HepG2 (cell line): ENCODE results near the gene C11orf58. TPM values are rescaled to one million over a fixed set of nuclear protein-coding genes. Genes with fewer than 3 reads are reported as not detected.

ENCODE experiments used
- EHMT2 ChIP-seq: fragments of 200-600 bp; sonication (generic); IDR thresholded peaks from 2 replicates; pipeline ENCODE4 v1.7.0; 2017; ENCODE audit warnings: antibody characterized with exemption, low read depth, low read length, borderline replicate concordance
- MATR3 ChIP-seq: sonication (generic); formaldehyde crosslinking; IDR thresholded peaks from 2 replicates; pipeline ENCODE4 v1.4.0; 2020; ENCODE audit warnings: missing genetic modification reagents
- NFE2 ChIP-seq: sonication (generic); formaldehyde crosslinking; IDR thresholded peaks from 2 replicates; pipeline ENCODE4 v1.4.0; 2020; ENCODE audit warnings: missing genetic modification reagents
- NFIC ChIP-seq: IDR thresholded peaks from 2 replicates; pipeline ENCODE4 v1.6.1; 2012; ENCODE audit warnings: mild to moderate bottlenecking, low read length, inconsistent platforms
- PREB ChIP-seq: sonication (generic); formaldehyde crosslinking; IDR thresholded peaks from 2 replicates; pipeline ENCODE4 v1.4.0; 2020; ENCODE audit warnings: missing genetic modification reagents
- RXRA ChIP-seq: sonication (generic); formaldehyde crosslinking; IDR thresholded peaks from 2 replicates; pipeline ENCODE4 v1.5.1; 2020; ENCODE audit warnings: missing genetic modification reagents
- SIX1 ChIP-seq: sonication (generic); formaldehyde crosslinking; IDR thresholded peaks from 2 replicates; pipeline ENCODE4 v1.4.0; 2020; ENCODE audit warnings: missing genetic modification reagents, borderline replicate concordance
- SMAD9 ChIP-seq: sonication (generic); formaldehyde crosslinking; IDR thresholded peaks from 2 replicates; pipeline ENCODE4 v1.5.1; 2020; ENCODE audit warnings: mild to moderate bottlenecking, missing genetic modification reagents
- SNAPC2 ChIP-seq: sonication (generic); formaldehyde crosslinking; IDR thresholded peaks from 2 replicates; pipeline ENCODE4 v1.8.1; 2022; ENCODE audit warnings: mild to moderate bottlenecking, missing genetic modification reagents
- SRF ChIP-seq: IDR thresholded peaks from 2 replicates; pipeline ENCODE4 v1.6.1; 2011; ENCODE audit warnings: mild to moderate bottlenecking, low read depth, low read length, moderate library complexity
- ZBTB7B ChIP-seq: sonication (generic); formaldehyde crosslinking; IDR thresholded peaks from 2 replicates; pipeline ENCODE4 v1.4.0; 2020; ENCODE audit warnings: missing genetic modification reagents
- ZC3H13 ChIP-seq: sonication (generic); formaldehyde crosslinking; IDR thresholded peaks from 2 replicates; pipeline ENCODE4 v1.8.1; 2023; ENCODE audit warnings: mild to moderate bottlenecking, missing genetic modification reagents, moderate library complexity
- ZNF24 ChIP-seq: fragments of 450-650 bp; IDR thresholded peaks from 2 replicates; pipeline ENCODE4 v1.6.1; 2017; ENCODE audit warnings: antibody characterized with exemption, mild to moderate bottlenecking
- ZNF333 ChIP-seq: sonication (generic); formaldehyde crosslinking; IDR thresholded peaks from 2 replicates; pipeline ENCODE4 v1.4.0; 2020; ENCODE audit warnings: mild to moderate bottlenecking, missing genetic modification reagents, borderline replicate concordance
- ZNF614 ChIP-seq: IDR thresholded peaks from 2 replicates; pipeline ENCODE4 v1.6.1; 2018; ENCODE audit warnings: missing biosample characterization, missing genetic modification reagents, inconsistent platforms, borderline replicate concordance
- ZNF619 ChIP-seq: sonication (generic); formaldehyde crosslinking; IDR thresholded peaks from 2 replicates; pipeline ENCODE4 v1.4.0; 2020; ENCODE audit warnings: mild to moderate bottlenecking, missing genetic modification reagents
- ZNF639 ChIP-seq: conservative IDR thresholded peaks from 2 replicates; pipeline ENCODE4 v1.6.1; 2018; ENCODE audit warnings: missing genetic modification reagents
- ZNF720 ChIP-seq: sonication (generic); formaldehyde crosslinking; IDR thresholded peaks from 2 replicates; pipeline ENCODE4 v1.4.0; 2020; ENCODE audit warnings: missing genetic modification reagents
- ZNF850 ChIP-seq: sonication (generic); formaldehyde crosslinking; conservative IDR thresholded peaks from 2 replicates; pipeline ENCODE4 v1.9.0; 2021; ENCODE audit warnings: mild to moderate bottlenecking, missing genetic modification reagents
- ZSCAN30 ChIP-seq: sonication (generic); formaldehyde crosslinking; IDR thresholded peaks from 2 replicates; pipeline ENCODE4 v1.5.0; 2020; ENCODE audit warnings: mild to moderate bottlenecking, missing genetic modification reagents
- polyA plus RNA-seq, 8 experiments: library from polyadenylated mRNA; depleted of rRNA in 3 of 8; stranded (reverse) in 7 of 8; unstranded in 1 of 8; fragments of >200 nt; fragmentation: Illumina TruSeq in 4 of 8; extraction: Trizol in 4 of 8; gene quantifications; 2 replicates each; pipeline versions ENCODE4 v1.2.1 to v1.2.3, GENCODE V29; 2011 to 2016; ENCODE audit warnings: low read depth in 4 of 8, missing spikeins in 1 of 8, mixed read lengths in 1 of 8; ENCODE audit not compliant: insufficient read depth in 1 of 8
- total RNA-seq, 5 experiments: library from RNA; depleted of rRNA; stranded (reverse); fragments of >200 nt; fragmentation: Illumina TruSeq; extraction: Trizol; gene quantifications; 2 replicates each; pipeline ENCODE4 v1.2.3, GENCODE V29; 2016; ENCODE audit warnings: low read depth in 1 of 5
- TF ChIP-seq, protein P1 (sequence below): fragments of 450-650 bp; IDR thresholded peaks from 2 replicates; pipeline ENCODE4 v1.6.1; 2017; ENCODE audit warnings: mild to moderate bottlenecking
- TF ChIP-seq, protein P2 (sequence below): sonication (generic); formaldehyde crosslinking; IDR thresholded peaks from 2 replicates; pipeline ENCODE4 v1.9.0; 2022; ENCODE audit warnings: missing genetic modification reagents, mild to moderate bottlenecking, borderline replicate concordance
- TF ChIP-seq, protein P3 (sequence below): sonication (generic); formaldehyde crosslinking; IDR thresholded peaks from 2 replicates; pipeline ENCODE4 v1.5.1; 2020; ENCODE audit warnings: mild to moderate bottlenecking, missing genetic modification reagents

Gene C11orf58
- total and polyA plus RNA-seq, 2 of the 13 experiments (the other 11 are each of a cell fraction or from before 2014, with no cell fraction given): 83.8 to 167 TPM

GRCh38 chr11:16805938-16806337, 67.5 kb downstream of the C11orf58 start (continued):
- TF ChIP-seq, protein P1, sequence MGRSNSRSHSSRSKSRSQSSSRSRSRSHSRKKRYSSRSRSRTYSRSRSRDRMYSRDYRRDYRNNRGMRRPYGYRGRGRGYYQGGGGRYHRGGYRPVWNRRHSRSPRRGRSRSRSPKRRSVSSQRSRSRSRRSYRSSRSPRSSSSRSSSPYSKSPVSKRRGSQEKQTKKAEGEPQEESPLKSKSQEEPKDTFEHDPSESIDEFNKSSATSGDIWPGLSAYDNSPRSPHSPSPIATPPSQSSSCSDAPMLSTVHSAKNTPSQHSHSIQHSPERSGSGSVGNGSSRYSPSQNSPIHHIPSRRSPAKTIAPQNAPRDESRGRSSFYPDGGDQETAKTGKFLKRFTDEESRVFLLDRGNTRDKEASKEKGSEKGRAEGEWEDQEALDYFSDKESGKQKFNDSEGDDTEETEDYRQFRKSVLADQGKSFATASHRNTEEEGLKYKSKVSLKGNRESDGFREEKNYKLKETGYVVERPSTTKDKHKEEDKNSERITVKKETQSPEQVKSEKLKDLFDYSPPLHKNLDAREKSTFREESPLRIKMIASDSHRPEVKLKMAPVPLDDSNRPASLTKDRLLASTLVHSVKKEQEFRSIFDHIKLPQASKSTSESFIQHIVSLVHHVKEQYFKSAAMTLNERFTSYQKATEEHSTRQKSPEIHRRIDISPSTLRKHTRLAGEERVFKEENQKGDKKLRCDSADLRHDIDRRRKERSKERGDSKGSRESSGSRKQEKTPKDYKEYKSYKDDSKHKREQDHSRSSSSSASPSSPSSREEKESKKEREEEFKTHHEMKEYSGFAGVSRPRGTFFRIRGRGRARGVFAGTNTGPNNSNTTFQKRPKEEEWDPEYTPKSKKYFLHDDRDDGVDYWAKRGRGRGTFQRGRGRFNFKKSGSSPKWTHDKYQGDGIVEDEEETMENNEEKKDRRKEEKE: no peak
- no peak for TF ChIP-seq ZBTB7B (CRISPR knock-in tag)
- TF ChIP-seq ZNF850 (CRISPR knock-in tag): no peak
- TF ChIP-seq ZNF619: no peak
- TF ChIP-seq ZNF614 (CRISPR knock-in tag): no peak
- no peak for TF ChIP-seq PREB (CRISPR knock-in tag)
- TF ChIP-seq ZNF333: no peak
- no peak for TF ChIP-seq ZNF639 (CRISPR knock-in tag)
- TF ChIP-seq RXRA (CRISPR knock-in tag): peak; percentile 94; the same call in 1 of the 2 replicates
- no peak for TF ChIP-seq ZC3H13 (CRISPR knock-in tag)
- TF ChIP-seq NFE2 (CRISPR knock-in tag): no peak
- TF ChIP-seq, protein P2, sequence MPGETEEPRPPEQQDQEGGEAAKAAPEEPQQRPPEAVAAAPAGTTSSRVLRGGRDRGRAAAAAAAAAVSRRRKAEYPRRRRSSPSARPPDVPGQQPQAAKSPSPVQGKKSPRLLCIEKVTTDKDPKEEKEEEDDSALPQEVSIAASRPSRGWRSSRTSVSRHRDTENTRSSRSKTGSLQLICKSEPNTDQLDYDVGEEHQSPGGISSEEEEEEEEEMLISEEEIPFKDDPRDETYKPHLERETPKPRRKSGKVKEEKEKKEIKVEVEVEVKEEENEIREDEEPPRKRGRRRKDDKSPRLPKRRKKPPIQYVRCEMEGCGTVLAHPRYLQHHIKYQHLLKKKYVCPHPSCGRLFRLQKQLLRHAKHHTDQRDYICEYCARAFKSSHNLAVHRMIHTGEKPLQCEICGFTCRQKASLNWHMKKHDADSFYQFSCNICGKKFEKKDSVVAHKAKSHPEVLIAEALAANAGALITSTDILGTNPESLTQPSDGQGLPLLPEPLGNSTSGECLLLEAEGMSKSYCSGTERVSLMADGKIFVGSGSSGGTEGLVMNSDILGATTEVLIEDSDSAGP (CRISPR knock-in tag): no peak
- no peak for TF ChIP-seq EHMT2
- TF ChIP-seq MATR3 (CRISPR knock-in tag): no peak
- TF ChIP-seq ZNF24: no peak
- TF ChIP-seq SNAPC2 (CRISPR knock-in tag): no peak
- no peak for TF ChIP-seq SRF
- TF ChIP-seq, protein P3, sequence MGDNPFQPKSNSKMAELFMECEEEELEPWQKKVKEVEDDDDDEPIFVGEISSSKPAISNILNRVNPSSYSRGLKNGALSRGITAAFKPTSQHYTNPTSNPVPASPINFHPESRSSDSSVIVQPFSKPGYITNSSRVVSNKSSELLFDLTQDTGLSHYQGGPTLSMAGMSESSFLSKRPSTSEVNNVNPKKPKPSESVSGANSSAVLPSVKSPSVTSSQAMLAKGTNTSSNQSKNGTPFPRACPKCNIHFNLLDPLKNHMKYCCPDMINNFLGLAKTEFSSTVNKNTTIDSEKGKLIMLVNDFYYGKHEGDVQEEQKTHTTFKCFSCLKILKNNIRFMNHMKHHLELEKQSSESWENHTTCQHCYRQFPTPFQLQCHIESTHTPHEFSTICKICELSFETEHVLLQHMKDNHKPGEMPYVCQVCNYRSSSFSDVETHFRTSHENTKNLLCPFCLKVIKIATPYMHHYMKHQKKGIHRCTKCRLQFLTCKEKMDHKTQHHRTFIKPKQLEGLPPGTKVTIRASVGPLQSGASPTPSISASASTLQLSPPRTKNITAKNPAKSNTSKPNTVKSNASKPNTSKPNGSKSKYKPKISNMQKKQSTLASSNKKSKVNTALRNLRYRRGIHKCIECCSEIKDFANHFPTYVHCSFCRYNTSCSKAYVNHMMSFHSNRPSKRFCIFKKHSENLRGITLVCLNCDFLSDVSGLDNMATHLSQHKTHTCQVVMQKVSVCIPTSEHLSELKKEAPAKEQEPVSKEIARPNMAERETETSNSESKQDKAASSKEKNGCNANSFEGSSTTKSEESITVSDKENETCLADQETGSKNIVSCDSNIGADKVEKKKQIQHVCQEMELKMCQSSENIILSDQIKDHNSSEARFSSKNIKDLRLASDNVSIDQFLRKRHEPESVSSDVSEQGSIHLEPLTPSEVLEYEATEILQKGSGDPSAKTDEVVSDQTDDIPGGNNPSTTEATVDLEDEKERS: no peak
- no peak for TF ChIP-seq NFIC
- no peak for TF ChIP-seq SMAD9 (CRISPR knock-in tag)
- peak; percentile 95 for TF ChIP-seq SIX1 (CRISPR knock-in tag)
- no peak for TF ChIP-seq ZNF720 (CRISPR knock-in tag)
- no peak for TF ChIP-seq ZSCAN30 (CRISPR knock-in tag)
